Astrocyte of the cerebellum (primary cell): ENCODE measurements around the gene C22orf15.

ENCODE experiments used
- DNase-seq: peaks from one replicate; pipeline ENCODE4 v3.0.0-alpha.2; 2011; ENCODE audit warnings: low read depth
- H3K4me3 ChIP-seq: 2 replicates; pipeline ENCODE4 v1.5.1; 2011; ENCODE audit warnings: mild to moderate bottlenecking, low read depth, low read length, moderate library complexity
- CTCF ChIP-seq: IDR thresholded peaks from 2 replicates; pipeline ENCODE4 v1.5.1; 2012; ENCODE audit warnings: low read length, low read depth, moderate library complexity, mild to moderate bottlenecking; ENCODE audit errors: missing control alignments
- in situ Hi-C: cut with HindIII; loops from 2 replicates; pipeline ENCODE4 v1.10.0; 2017; ENCODE audit warnings: low sequenced_read_pairs

C22orf15 gene

GRCh38 chr22:23763954-23764353 is 1.2 kb downstream of the C22orf15 start:
- in situ Hi-C loops = no loop called here
- TF ChIP-seq CTCF = no peak
- no peak overlapping the region for H3K4me3 ChIP-seq
- DNase-seq = no peak

GRCh38 chr22:23764899-23765881 is 2.4 kb downstream of the C22orf15 start:
- DNase-seq = no peak
- no peak for TF ChIP-seq CTCF
- in situ Hi-C loops = no loop called here
- H3K4me3 ChIP-seq = no peak overlapping the region

GRCh38 chr22:23767303-23767672 is 4.5 kb downstream of the C22orf15 start:
- in situ Hi-C loops = no loop called here
- H3K4me3 ChIP-seq = peak overlapping the region; percentile 47
- TF ChIP-seq CTCF = no peak
- no peak for DNase-seq

GRCh38 chr22:23767673-23768548 is 5.1 kb downstream of the C22orf15 start, which contains the start of gene CHCHD10:
CHCHD10 (minus strand) TSS chr22:23767972; CDS start chr22:23767874, 98 bp downstream.
- peak within 1 kb of the TSS; percentile 47 for H3K4me3 ChIP-seq
- TF ChIP-seq CTCF = peak; percentile 69
- no peak for DNase-seq
- in situ Hi-C loops = no loop called here

- in situ Hi-C loops = no loop called here
- no peak for TF ChIP-seq CTCF
- DNase-seq = no peak
- H3K4me3 ChIP-seq = no peak overlapping the region
Measured at GRCh38 chr22:23769321-23769965, 6.7 kb downstream of the C22orf15 start.

- in situ Hi-C loops = no loop called here
Measured at GRCh38 chr22:23772315-23772648, 9.5 kb downstream of the C22orf15 start.

More at GRCh38 chr22:23772315-23772648, 9.5 kb downstream of the C22orf15 start:
- H3K4me3 ChIP-seq = peak overlapping the region; percentile 30
- no peak for TF ChIP-seq CTCF
- DNase-seq = no peak
